GM21447 (cell line): ENCODE data around the gene LHFPL5.

Experiments used
- ATAC-seq: cut with Tn5 transposase; IDR thresholded peaks from one replicate; pipeline ENCODE4 v1.9.1; 2021; ENCODE audit not compliant: unreplicated experiment

LHFPL5 gene

DNA sequence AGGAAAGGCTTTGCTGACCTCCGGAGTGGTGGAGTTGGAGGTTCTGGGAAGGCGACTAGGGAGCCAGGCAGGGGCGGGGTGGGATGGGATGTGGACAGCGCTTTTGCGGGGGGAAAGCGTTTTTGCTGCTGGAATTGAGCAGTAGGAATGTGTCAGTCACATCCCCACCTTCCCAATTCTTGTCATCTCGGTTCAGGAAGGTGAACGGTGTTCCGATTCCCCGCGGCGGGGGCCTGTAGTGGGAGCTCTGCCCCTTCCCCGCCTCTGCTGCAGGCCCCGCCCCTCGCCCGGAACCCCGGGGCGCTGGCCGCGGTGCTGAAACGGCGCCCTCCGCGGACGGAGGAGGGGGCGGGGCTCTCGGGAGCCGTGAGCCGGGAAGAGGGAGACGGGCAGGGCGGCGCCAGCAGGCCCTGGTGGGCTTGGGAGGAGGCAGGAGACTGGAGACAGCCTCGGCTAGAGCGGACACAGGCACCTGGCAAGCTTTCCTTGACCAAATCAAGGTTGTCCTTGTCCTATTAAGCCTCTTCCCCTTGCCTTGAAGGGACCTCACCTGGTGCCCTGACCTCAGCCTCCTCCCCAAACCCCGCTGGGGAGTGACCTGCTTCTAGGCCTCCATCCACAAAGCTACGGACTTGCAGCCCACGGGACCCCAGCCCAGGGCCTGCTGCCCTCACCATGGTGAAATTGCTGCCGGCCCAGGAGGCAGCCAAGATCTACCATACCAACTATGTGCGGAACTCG, at the start of gene LHFPL5:
TSS of gene LHFPL5 (plus strand) at position 357 of the 741 bp plus-strand sequence. CDS start at position 676, 319 bp downstream.
- ATAC-seq, result no peak

DNA sequence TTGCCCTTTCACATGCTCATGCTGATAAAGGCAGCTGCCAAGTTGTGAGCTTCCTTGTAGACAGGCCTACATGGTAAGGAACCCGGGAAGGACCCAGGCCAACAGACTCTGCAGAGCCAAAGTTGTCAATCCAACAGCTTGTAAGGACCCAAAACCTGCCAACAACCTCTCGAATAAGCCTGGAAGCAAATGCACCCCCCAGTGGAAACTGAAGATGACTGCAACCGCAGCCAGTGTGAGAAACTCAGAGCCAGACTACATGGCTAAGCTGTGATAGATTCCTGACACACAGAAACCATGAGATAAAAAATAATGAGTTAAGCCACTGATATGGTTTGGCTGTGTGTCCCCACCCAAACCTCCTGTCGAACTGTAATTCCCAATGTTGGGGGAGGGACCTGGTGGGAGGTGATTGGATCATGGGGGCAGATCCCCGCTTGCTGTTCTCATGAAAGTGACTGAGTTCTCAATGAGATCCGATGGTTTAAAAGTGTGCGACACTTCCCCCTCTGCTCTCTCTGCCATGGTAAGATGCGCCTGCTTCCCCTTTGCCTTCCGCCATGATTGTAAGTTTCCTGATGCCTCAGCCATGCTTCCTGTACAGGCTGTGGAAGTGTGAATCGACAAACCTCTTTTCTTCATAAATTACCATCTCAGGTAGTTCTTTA, 47.6 kb upstream of the LHFPL5 start:
- no peak for ATAC-seq

DNA sequence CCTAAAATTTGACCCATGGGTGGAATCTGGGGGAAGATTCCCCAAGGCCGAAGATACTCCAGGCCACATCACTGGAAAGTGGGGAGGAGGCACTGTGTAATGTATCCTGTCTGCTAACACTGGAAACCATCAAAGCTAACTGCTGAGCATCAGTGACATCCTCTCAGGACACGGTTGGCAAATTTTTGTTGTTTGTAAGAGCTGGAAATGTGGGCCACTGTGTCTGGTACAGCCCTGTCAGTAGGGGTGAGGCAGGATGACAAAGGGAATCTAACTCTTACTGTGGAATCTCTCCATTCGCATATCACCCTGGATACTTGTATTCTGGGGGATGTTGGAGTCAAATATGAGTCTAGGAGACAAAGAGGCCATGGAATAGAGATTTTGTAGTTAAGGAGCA, 45.7 kb upstream of the LHFPL5 start:
- no peak for ATAC-seq

GRCh38 chr6:35765739-35766138, 39.4 kb upstream of the LHFPL5 start:
- no peak for ATAC-seq

DNA sequence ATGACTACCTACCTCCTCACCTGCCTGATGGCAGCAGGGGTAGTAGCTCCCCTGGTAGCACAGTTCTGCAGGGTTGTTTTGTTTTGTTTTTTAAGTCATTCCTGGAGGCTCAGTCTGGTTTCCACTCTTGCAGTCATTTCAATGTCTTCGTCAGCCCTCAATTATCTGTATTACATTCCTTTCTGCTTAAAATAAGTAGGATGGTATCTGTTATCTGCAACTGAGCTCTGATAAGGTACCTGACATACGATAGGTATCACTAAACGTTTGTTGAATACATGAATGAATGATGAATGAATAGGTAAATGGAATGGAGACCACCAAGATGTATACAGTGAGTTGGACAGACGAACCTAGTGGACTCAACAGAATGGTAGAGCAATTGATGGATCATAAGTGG, 35.9 kb upstream of the LHFPL5 start:
- no peak for ATAC-seq

- no peak for ATAC-seq
These were observed 33.9 kb upstream of the LHFPL5 start for GRCh38 chr6:35771343-35771627.

GRCh38 chr6:35774116-35774794, 30.9 kb upstream of the LHFPL5 start:
- ATAC-seq, result no peak

DNA sequence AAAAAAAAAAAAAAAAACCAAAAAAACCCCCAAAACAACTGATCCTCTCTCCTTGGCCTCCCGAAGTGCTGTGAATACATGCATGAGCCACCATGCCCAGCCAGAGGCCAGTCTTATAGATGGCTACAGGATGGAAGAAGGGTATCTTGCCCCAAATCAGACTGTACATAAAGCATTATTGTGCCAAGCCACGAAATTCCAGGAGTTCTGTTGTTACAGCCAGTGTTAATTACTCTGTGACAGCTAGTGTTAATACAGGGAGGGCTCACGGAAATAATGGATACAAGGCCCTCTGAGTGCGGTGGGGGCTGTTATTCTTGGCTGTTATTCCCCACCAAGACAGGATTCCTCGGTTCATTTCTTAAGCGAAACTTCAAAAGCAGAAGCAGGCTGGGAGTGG, 30.1 kb upstream of the LHFPL5 start:
- no peak for ATAC-seq

- no peak for ATAC-seq
These were observed 28.6 kb upstream of the LHFPL5 start, which contains the start of gene CLPSL2 for GRCh38 chr6:35776364-35777215. TSS of gene CLPSL2 (plus strand) at chr6:35776598. CDS start at chr6:35776619, 21 bp downstream.

DNA sequence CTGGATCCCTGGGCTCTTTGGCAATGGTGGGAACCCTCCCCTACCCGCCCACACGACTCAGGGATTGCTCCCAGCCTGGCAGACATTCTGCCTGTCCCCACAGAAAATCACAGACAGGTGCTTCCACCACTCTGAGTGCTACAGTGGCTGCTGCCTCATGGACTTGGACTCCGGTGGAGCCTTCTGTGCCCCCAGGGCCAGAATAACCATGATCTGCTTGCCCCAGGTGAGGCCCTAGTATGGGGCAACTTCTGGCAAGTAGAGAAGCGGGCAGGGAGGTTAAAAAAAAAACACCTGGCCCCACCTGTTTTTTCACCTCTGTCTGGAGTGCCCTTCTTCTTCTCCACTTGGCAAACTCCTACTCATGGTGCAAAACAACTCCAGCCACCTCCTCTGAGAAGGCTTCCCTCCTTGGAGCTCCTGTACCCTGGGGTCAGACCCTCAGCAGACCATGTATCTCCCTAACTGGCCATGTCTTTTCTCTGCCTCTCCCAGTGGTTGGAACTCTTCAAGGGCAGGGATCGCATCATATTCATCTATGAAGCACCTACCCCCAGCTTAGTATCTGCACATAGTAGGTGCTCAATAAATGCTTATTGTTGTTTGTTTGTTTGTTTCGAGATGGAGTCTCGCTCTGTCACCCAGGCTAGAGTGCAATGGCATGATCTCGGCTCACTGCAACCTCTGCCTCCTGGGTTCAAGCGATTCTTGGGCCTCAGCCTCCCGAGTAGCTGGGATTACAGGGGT, 27.6 kb upstream of the LHFPL5 start:
- ATAC-seq, result no peak

DNA sequence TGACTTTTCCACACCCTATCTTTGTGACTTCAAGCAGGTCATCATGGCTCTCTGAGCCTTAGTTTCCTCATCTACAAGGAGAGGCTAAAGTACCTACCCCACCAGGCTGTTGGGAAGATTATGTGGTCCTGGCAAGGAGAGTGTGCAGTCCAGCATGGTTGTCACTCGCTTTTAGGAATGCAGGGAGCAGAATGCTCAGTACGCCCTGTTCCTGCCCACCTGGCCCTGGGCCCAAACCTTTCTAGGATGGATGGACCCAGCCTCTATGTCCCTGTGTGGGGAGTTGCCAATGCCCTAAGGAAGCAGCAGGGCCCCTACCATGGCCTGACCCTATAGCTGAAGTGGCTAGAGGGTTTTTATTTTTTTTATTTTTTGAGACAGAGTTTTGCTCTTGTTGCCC, 26.7 kb upstream of the LHFPL5 start:
- ATAC-seq, result no peak

- no peak for ATAC-seq
These were observed 24.4 kb upstream of the LHFPL5 start, which contains the start of gene CLPSL1 for GRCh38 chr6:35780719-35781118. TSS of gene CLPSL1 (plus strand) at chr6:35781019. CDS start at chr6:35781111, 92 bp downstream.

DNA sequence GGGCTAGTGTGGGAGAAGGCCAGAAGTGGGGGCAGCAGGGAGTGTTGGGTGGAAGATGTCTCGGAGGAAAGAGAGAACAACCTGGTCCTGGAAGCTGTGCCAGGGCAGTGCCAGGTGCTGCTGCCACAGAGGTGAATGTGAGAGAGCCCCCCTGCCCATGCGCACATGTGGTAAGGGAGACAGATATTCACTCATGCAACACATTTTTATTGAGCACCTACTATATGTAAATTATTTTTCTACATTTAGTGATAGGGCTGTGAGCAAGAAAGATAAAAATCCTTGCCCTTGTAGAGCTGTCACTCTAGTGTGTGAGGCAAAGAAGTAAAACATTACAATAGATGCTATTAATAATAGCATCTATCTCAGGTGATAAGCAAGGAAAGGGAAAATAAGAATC, 23.9 kb upstream of the LHFPL5 start:
- ATAC-seq, result no peak

DNA sequence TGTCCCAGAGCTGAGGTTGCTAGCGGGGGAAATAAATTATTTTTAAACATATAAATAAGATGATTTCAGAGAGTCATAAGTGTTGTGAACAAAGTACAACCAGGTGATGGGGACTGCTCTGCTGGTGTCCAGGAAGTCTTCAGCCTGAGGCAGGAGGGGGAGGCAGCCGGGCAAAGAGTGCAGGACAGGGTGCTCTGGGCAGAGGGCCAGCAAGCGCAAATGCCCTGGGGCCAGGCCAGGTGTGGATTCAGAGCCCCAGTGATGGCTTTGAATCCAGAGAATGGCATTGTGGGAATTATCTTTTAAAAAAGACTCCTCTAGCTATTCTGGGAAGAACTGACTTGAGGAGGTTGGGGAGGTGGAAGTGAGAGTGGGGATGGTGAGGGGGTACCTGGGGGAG, 22.7 kb upstream of the LHFPL5 start:
- no peak for ATAC-seq

GRCh38 chr6:35784200-35784599, 21.0 kb upstream of the LHFPL5 start:
- ATAC-seq, result no peak

GRCh38 chr6:35786272-35786671, 18.9 kb upstream of the LHFPL5 start:
- no peak for ATAC-seq

GRCh38 chr6:35786810-35787209, 18.3 kb upstream of the LHFPL5 start:
- ATAC-seq, result no peak

DNA sequence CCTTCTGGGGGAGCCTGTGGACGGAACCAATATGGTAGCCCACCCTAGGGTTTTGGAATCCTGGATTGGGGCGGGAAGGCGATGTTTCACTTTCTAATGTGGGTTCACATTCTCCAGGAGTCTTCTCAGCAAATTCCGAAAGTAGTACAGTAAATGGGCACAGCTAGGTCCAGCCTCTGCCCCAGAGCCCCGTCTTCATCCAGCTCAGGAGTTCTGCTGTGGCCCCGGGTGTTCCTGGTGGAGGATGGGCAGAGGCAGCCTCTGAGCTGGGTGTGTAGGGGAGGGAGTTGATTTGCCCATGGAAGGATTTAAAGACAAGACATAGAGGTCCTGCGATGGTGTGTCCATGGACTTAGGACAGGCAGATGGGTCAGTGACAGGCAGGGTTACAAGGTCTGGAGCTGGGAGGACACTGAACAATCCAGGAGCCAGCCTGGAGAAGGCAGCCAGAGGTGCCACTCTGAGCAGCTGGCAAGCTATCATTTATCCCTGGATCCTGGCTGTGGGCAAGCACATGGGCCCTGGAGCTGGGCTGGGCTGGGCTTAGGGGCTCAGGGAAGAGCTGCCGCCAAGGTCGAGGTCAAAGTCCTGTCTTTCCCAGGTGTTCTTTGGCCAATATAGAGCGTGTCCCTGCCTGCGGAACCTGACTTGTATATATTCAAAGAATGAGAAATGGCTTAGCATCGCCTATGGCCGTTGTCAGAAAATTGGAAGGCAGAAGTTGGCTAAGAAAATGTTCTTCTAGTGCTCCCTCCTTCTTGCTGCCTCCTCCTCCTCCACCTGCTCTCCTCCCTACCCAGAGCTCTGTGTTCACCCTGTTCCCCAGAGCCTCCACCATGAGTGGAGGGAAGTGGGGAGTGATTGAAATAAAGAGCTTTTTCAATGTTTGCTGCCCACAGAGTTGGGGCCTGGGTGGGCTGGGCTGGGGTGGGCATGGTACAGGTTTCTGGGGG, 17.6 kb upstream of the LHFPL5 start:
- ATAC-seq, result no peak

DNA sequence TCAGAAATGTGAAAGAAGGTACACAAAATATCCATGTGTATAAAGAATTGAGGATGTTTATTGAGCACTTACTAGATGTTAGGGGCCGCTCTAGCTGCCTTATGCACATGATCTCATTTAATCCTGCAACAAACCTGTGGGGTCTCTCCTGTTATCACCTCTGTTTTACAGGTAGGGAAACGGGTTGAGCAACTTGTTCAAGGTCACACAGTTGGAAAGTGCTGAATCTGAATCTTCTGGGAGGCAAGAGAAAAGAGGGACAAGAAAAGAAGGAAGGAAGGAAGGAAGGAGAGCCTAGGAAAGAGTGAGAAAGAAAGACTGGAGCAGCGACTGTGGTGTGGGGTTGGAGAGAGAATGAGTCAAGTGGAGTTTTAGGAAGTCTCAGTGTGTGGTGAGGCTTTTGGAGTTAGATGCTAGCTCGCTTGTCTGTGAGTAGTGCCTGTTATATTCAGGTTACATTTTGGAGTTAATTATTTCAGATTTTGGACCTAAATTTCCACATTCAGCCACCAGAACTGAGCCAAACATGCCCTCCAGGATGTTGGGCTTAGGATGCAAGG, 16.6 kb upstream of the LHFPL5 start:
- no peak for ATAC-seq
